ENCODE measurements around the gene GNG7. TPM values are rescaled to one million over a fixed set of nuclear protein-coding genes. Genes with fewer than 3 reads are reported as not detected.

The GNG7 gene
- total and polyA plus RNA-seq, 2 donors (not counting 3 experiments of a cell fraction or from before 2014, with no cell fraction given), result 0.29 to 0.84 TPM

- dilution Hi-C loops (cut with MboI; ENCODE audit: extremely low pct_ligation_motif_present, low sequenced_read_pairs), result no loop called here
- H3K9me3 ChIP-seq (replicated peaks; ENCODE audit: control insufficient read depth, insufficient read depth, low read length), result no peaks in the 10 kb centered on the region
- H3K4me2 ChIP-seq (ENCODE audit: insufficient read depth, low read length), result no peak overlapping the region
- H3K4me3 ChIP-seq (replicated peaks in 1 of 3; ENCODE audit: insufficient read depth in 1 of 3, low read depth in 1 of 3, low read length in 3 of 3), result no peak overlapping the region
- H2AFZ ChIP-seq (ENCODE audit: low read depth, low read length), result no peak overlapping the region
- POLR2A ChIA-PET, result interaction anchor here (0.6 kb wide), 1 partner anchor 259 kb away, joined by 3 read pairs; no protein-coding TSS in a partner anchor
- TF ChIP-seq EZH2 (IDR thresholded peaks at IDR 0.05; ENCODE audit: borderline replicate concordance, low read depth, low read length, severe bottlenecking) (no peak), GATA2 (IDR thresholded peaks at IDR 0.05; ENCODE audit: insufficient read depth, insufficient read length, low read depth, low read length) (no peak), POLR2AphosphoS5 (IDR thresholded peaks at IDR 0.05; ENCODE audit: insufficient read depth, low read depth, low read length) (no peak), CTCF (IDR thresholded peaks at IDR 0.05; ENCODE audit: extremely low read depth in 1 of 2, insufficient read depth in 1 of 2, low read depth in 1 of 2, low read length in 2 of 2) (no peak), MYC (IDR thresholded peaks at IDR 0.05; ENCODE audit: low read depth, low read length) (no peak), POLR2A (IDR thresholded peaks at IDR 0.05; ENCODE audit: low read depth, low read length) (no peak), JUN (IDR thresholded peaks at IDR 0.05; ENCODE audit: borderline replicate concordance, insufficient read depth, insufficient read length, low read depth) (no peak), FOS (IDR thresholded peaks at IDR 0.05; ENCODE audit: borderline replicate concordance, insufficient read depth, low read length) (no peak), MAX (IDR thresholded peaks at IDR 0.05; ENCODE audit: insufficient read depth, insufficient read length) (no peak)
- no peaks in the 10 kb centered on the region for H4K20me1 ChIP-seq (replicated peaks; ENCODE audit: control insufficient read depth, extremely low read depth, insufficient read depth, low read length)
- H3K79me2 ChIP-seq (ENCODE audit: control insufficient read depth, insufficient read depth, low read length), result no peaks in the 10 kb centered on the region
- no TSS peak for BruUV-seq (replicated peaks)
- H3K27ac ChIP-seq (ENCODE audit: insufficient read depth, low read depth, low read length), result no peak overlapping the region
- DNase-seq (ENCODE audit: low read depth, low spot score), result no peak
- H3K27me3 ChIP-seq (ENCODE audit: control insufficient read depth in 2 of 2, insufficient read depth in 2 of 2, low read length in 2 of 2), result no peaks in the 10 kb centered on the region
- FAIRE-seq, result no peak
- H3K4me1 ChIP-seq (ENCODE audit: control insufficient read depth, extremely low read depth, insufficient read depth, low read length), result no peaks in the 10 kb centered on the region
- H3K9ac ChIP-seq (replicated peaks; ENCODE audit: extremely low read depth, insufficient read depth, low read length), result no peak overlapping the region
- H3K9me1 ChIP-seq (replicated peaks; ENCODE audit: control insufficient read depth, extremely low read depth, insufficient read depth, low read length), result no peaks in the 10 kb centered on the region
- no peaks in the 10 kb centered on the region for H3K36me3 ChIP-seq (ENCODE audit: control insufficient read depth in 2 of 2, extremely low read depth in 1 of 2, insufficient read depth in 2 of 2, low read length in 2 of 2)
- CTCF ChIA-PET, result interaction anchor here (1.1 to 1.5 kb wide), 4 partner anchors 17 to 95 kb away, joined by 3 to 4 read pairs (median 4); no protein-coding TSS in a partner anchor
- intact Hi-C loops (cut with micrococcal nuclease), result no loop called here
Measured at GRCh38 chr19:2653710-2654707, 48.5 kb downstream of the GNG7 start.

Measured in endothelial cell of umbilical vein (primary cell).